T-helper 17 cell (primary cell): Measurements from ENCODE around the gene OPTC. TPM values are rescaled to one million over a fixed set of nuclear protein-coding genes. Genes with fewer than 3 reads are reported as not detected.
"Not testable (repeated sequence)": the region's sequence is repeated elsewhere in the genome, so short reads cannot be mapped to it uniquely, and the experiment has no call there.

Experiments
- ATAC-seq: fragments of 150-1000 bp; cut with Tn5 transposase; 2 replicates; pipeline ENCODE4 v1.10.0; 2021; ENCODE audit warnings: mild to moderate bottlenecking, moderate library complexity
- DNase-seq, 3 donors: peaks; one replicate each; pipeline versions ENCODE4 v3.0.0 to v3.0.0-alpha.2; 2020 to 2021
- H3K9me3 ChIP-seq: one replicate; pipeline ENCODE4 v1.7.0; 2013; ENCODE audit warnings: low read length, mild to moderate bottlenecking; ENCODE audit not compliant: control insufficient read depth, poor library complexity, severe bottlenecking
- H3K27ac Mint-ChIP-seq: one replicate; pipeline ENCODE4 v1.8.0; 2022; ENCODE audit warnings: mild to moderate bottlenecking, moderate library complexity, mixed read lengths
- H3K27me3 Mint-ChIP-seq: one replicate; pipeline ENCODE4 v1.8.0; 2022; ENCODE audit warnings: mixed read lengths
- H3K36me3 Mint-ChIP-seq: one replicate; pipeline ENCODE4 v1.8.0; 2022; ENCODE audit warnings: low read depth, mixed read lengths
- H3K4me1 Mint-ChIP-seq: one replicate; pipeline ENCODE4 v1.8.0; 2022; ENCODE audit warnings: mild to moderate bottlenecking, mixed read lengths
- H3K4me3 Mint-ChIP-seq: one replicate; pipeline ENCODE4 v1.8.0; 2022; ENCODE audit warnings: mild to moderate bottlenecking, moderate library complexity, mixed read lengths
- total RNA-seq, 4 donors: library from RNA in 2 of 4; stranded (reverse) in 2 of 4; gene quantifications; one replicate each; pipeline ENCODE4 v1.2.3 and lab custom pipeline; 2022 to 2026

Gene OPTC
- total RNA-seq, 2 donors from 2014 or later, result not detected

DNA sequence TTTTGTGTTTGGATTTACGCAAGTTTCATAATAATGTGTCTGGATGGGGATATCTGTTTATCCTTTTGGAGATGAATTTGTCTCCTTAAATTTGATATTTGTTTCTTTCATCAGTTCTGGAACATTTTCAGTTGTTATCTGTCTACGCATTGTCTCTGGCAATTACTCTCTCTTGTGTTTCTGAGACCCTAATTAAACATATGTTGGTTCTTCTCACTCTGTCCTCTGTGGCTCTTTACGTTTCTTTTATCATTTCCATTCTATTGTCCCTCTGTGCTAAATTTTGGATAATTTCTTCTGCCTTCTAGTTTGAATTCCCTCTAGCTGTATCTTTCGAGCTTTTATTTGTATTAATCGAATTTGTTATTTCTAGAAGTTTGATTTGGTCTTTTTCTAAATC lies 35.9 kb upstream of the OPTC start:
- Mint-ChIP-seq H3K27me3 (peaks cover 82% of the 10 kb centered on the region), H3K36me3 (peaks cover 5% of the 10 kb centered on the region), H3K4me3 (no peak overlapping the region), H3K4me1 (peaks cover 3% of the 10 kb centered on the region), H3K27ac (no peak overlapping the region)
- DNase-seq, result no peak
- no peaks in the 10 kb centered on the region for H3K9me3 ChIP-seq
- no peak for ATAC-seq

DNA sequence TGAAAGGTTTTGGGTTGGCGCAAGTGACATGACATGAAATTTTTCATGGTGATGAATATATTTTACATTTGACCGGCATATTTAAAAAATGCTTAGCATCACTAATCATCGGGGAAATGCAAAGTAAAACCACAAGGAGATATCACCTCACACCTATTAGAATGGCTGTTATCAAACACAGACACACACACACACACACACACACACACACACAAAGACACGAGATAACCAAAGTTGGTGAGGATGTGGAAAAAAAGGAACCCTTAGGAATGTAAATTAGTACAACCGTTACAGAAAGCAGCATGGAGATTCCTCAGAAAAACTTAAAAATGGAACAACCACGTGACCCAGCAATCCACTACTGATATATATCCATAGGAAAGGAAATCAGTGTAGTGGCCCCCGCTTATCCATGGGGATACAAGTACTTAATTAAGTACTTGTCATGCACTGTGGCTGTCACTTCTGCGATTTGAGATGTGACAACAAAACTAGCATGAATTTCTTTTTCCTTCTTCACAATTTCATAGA lies 34.2 kb upstream of the OPTC start:
- ATAC-seq (no peak), DNase-seq (no peak)
- Mint-ChIP-seq H3K27ac (no peak overlapping the region), H3K4me3 (no peak overlapping the region), H3K4me1 (peaks cover 3% of the 10 kb centered on the region), H3K36me3 (peaks cover 5% of the 10 kb centered on the region), H3K27me3 (peaks cover 79% of the 10 kb centered on the region)
- no peaks in the 10 kb centered on the region for H3K9me3 ChIP-seq

DNA sequence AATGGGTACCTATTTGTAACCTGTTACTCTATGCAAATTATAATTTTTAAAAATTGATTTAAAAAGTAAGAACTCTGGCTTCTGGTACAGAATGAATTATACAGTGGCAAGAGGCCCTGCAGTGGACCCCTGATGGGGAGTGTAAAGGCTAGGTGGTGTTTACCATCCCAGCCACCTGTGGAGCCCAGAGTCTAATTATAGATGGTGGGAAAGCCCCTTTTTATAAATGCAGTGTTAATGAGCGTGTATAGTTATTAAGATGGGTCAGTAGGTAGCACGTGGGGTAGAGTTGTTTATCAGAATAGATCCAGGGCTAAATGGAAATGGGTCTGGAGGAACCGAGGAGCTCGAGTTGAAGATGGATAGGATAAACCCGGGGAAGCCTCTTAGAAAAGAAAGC lies 32.2 kb upstream of the OPTC start:
- ATAC-seq, result no peak
- no peak overlapping the region for H3K4me3 Mint-ChIP-seq
- H3K27me3 Mint-ChIP-seq, result peaks cover 75% of the 10 kb centered on the region
- peaks cover 3% of the 10 kb centered on the region for H3K36me3 Mint-ChIP-seq
- DNase-seq, result no peak
- H3K27ac Mint-ChIP-seq, result no peak overlapping the region
- peaks cover 3% of the 10 kb centered on the region for H3K4me1 Mint-ChIP-seq
- H3K9me3 ChIP-seq, result no peaks in the 10 kb centered on the region

DNA sequence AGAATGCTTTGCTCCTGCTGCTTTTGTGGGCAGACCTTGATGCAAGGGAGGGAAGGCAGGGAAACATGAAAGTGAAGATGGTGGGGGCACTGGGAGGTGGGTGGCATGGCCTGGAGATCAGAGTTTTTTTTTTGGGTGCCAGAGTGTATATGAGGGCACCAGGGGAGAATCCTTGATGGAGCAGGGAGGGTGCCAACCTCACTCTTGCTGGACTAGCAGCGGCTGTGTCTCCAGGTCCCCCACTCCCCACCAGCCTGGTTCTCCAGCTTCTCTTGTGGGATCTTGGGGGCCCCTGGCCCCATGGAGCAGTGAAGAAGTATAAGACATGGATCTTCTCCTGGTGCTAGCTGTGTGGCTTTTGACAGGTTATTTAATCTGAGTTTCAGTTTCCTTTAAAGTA lies 31.8 kb upstream of the OPTC start:
- ATAC-seq (no peak), DNase-seq (no peak)
- H3K9me3 ChIP-seq, result no peaks in the 10 kb centered on the region
- H3K36me3 Mint-ChIP-seq, result peaks cover 3% of the 10 kb centered on the region
- peaks cover 3% of the 10 kb centered on the region for H3K4me1 Mint-ChIP-seq
- no peak overlapping the region for H3K4me3 Mint-ChIP-seq
- H3K27ac Mint-ChIP-seq, result no peak overlapping the region
- H3K27me3 Mint-ChIP-seq, result peaks cover 75% of the 10 kb centered on the region

DNA sequence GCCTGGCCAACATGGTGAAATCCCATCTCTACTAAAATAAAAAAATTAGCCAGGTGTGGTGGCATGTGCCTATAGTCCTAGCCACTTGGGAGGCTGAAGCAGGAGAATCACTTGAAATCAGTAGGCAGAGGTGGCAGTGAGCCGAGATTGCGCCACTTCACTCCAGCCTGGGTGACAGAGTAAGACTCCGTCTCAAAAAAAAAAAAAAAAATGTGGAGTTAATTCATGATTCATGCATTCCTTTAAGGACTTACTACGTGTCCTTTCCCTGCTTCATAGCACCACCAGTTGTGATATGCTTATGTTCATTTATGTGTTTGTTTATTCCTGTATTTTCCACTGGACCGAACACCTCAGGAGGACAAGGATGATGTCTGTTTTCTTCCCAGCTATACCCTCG lies 31.1 kb upstream of the OPTC start:
- Mint-ChIP-seq H3K27ac (no peak overlapping the region), H3K36me3 (peaks cover 3% of the 10 kb centered on the region), H3K27me3 (peaks cover 77% of the 10 kb centered on the region), H3K4me3 (no peak overlapping the region), H3K4me1 (peaks cover 3% of the 10 kb centered on the region)
- ATAC-seq (no peak), DNase-seq (no peak)
- H3K9me3 ChIP-seq, result no peaks in the 10 kb centered on the region

DNA sequence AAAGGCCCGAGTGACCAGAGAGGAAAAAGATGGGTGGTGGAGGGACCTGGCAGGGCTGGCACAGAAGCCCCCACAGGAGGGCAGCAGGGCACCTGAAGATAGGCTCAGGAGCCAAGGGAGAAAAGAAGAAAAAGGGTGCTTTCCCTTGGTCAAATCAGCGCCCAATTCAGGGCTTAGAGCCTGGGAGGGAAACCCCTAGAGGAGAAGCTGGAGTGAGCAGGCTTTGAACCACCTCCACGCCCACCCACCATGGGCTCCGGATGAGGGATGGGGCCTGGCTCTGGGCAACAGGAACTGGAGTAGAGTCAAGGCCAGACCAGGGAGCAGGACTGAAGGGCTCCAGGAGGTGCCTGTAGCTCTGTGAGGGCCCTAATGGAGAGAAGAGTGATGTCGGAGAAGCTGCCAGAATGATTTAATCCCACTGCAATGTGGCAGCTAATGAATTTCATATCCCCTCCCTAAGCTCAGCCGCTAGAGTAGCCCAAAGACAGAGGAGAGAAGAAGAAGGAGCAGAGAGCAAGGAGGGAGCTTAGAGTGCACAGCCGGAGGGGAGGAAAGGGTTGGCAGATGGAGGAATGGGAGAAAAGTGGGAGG lies 30.4 kb upstream of the OPTC start:
- Mint-ChIP-seq H3K27ac (no peak overlapping the region), H3K36me3 (peaks cover 3% of the 10 kb centered on the region), H3K4me1 (peaks cover 3% of the 10 kb centered on the region), H3K27me3 (peaks cover 80% of the 10 kb centered on the region), H3K4me3 (no peak overlapping the region)
- no peak for ATAC-seq
- DNase-seq, result no peak
- H3K9me3 ChIP-seq, result no peaks in the 10 kb centered on the region

GRCh38 chr1:203464226-203464625 lies 29.7 kb upstream of the OPTC start:
- peaks cover 80% of the 10 kb centered on the region for H3K27me3 Mint-ChIP-seq
- H3K27ac Mint-ChIP-seq, result no peak overlapping the region
- no peaks in the 10 kb centered on the region for H3K9me3 ChIP-seq
- DNase-seq (no peak), ATAC-seq (no peak)
- H3K4me1 Mint-ChIP-seq, result peaks cover 3% of the 10 kb centered on the region
- H3K36me3 Mint-ChIP-seq, result peaks cover 3% of the 10 kb centered on the region
- H3K4me3 Mint-ChIP-seq, result no peak overlapping the region

DNA sequence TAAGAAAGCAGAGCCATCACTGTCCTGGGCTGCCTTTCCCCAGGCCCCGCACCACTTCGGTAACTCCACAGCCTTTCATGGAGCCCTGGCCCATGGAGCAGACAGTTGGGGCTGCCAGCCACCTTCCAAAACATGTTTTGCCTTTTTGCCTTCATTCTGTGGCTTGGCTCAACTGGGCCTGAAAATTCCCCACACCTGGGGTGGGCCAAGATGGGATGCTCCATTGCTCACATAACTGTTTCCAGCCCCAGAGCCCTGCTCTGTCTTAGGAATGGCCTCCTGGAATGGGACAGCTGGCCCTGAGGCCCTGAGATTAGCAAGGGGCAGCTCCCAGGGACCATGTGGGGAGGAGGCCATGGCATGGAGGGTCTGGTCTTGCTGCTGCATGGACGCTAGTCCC lies 29.2 kb upstream of the OPTC start:
- no peak for DNase-seq
- Mint-ChIP-seq H3K27ac (no peak overlapping the region), H3K36me3 (peaks cover 3% of the 10 kb centered on the region), H3K27me3 (peaks cover 80% of the 10 kb centered on the region), H3K4me3 (no peak overlapping the region), H3K4me1 (peaks cover 3% of the 10 kb centered on the region)
- no peak for ATAC-seq
- no peaks in the 10 kb centered on the region for H3K9me3 ChIP-seq

- no peak for ATAC-seq
- Mint-ChIP-seq H3K27me3 (peaks cover 81% of the 10 kb centered on the region), H3K4me1 (peaks cover 3% of the 10 kb centered on the region), H3K36me3 (peaks cover 3% of the 10 kb centered on the region), H3K27ac (no peak overlapping the region), H3K4me3 (no peak overlapping the region)
- no peak for DNase-seq
- H3K9me3 ChIP-seq, result no peaks in the 10 kb centered on the region
Observed at GRCh38 chr1:203465146-203465798, 28.7 kb upstream of the OPTC start.

GRCh38 chr1:203465948-203466347 lies 28.0 kb upstream of the OPTC start:
- H3K27me3 Mint-ChIP-seq, result peaks cover 80% of the 10 kb centered on the region
- H3K4me3 Mint-ChIP-seq, result no peak overlapping the region
- no peaks in the 10 kb centered on the region for H3K9me3 ChIP-seq
- ATAC-seq (no peak), DNase-seq (no peak)
- peaks cover 3% of the 10 kb centered on the region for H3K4me1 Mint-ChIP-seq
- peaks cover 3% of the 10 kb centered on the region for H3K36me3 Mint-ChIP-seq
- no peak overlapping the region for H3K27ac Mint-ChIP-seq

DNA sequence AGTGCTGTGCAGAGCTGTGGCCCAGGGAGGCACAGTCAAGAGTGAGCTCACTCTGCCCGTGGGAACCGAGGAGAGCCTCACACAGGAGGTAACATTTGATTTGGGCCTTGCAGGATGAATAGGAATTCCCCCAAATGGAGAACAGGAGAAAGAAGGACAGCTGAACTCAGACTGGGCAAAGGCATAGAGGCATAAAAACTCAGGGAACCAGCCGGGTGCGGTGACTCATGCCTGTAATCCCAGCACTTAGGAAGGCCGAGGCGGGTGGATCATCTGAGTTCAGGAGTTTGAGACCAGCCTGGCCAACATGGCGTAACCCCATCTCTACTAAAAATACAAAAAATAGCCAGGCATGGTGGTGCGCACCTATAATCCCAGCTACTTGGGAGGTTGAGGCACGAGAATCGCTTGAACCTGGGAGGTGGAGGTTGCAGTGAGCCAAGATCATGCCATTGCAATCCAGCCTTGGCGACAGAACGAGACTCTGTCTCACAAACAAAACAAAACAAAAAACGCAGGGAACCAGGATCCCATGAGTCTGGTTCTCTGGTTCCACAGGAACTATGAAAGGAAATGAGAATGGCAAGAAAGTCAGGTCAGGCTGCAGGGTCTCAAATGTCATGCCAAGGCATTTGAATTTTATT lies 26.9 kb upstream of the OPTC start:
- not testable (repeated sequence) for DNase-seq, H3K4me3 Mint-ChIP-seq, H3K36me3 Mint-ChIP-seq, H3K4me1 Mint-ChIP-seq, H3K27ac Mint-ChIP-seq, ATAC-seq, H3K9me3 ChIP-seq
- H3K27me3 Mint-ChIP-seq, result peaks cover 72% of the 10 kb centered on the region

DNA sequence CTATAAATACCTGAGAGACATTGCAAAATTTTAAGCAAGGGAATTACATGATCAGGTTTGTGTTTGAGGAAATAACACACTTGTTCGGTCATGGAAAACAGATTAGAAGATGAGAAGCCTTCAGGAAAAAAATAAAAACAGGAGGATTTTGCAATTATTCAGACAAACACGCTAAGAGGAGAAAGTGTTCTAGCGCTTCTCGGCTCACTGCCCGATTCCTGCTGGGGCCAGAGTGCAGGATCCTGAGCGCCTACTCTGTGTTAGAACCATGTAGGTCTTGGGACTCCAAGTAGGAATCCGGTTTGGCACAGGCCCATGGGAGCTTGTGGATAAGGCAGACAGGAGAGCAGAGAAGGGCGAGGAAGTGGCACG lies 26.4 kb upstream of the OPTC start:
- DNase-seq (no peak), ATAC-seq (no peak)
- Mint-ChIP-seq H3K4me3 (no peak overlapping the region), H3K27ac (no peak overlapping the region), H3K27me3 (peaks cover 72% of the 10 kb centered on the region), H3K4me1 (no peaks in the 10 kb centered on the region), H3K36me3 (no peaks in the 10 kb centered on the region)
- H3K9me3 ChIP-seq, result no peaks in the 10 kb centered on the region

GRCh38 chr1:203468326-203468725 lies 25.6 kb upstream of the OPTC start:
- no peaks in the 10 kb centered on the region for H3K4me1 Mint-ChIP-seq
- H3K27ac Mint-ChIP-seq, result no peak overlapping the region
- peaks cover 69% of the 10 kb centered on the region for H3K27me3 Mint-ChIP-seq
- no peak for ATAC-seq
- H3K9me3 ChIP-seq, result no peaks in the 10 kb centered on the region
- no peak overlapping the region for H3K4me3 Mint-ChIP-seq
- no peaks in the 10 kb centered on the region for H3K36me3 Mint-ChIP-seq
- no peak for DNase-seq

GRCh38 chr1:203470240-203470639 lies 23.7 kb upstream of the OPTC start:
- H3K27ac Mint-ChIP-seq, result no peak overlapping the region
- H3K9me3 ChIP-seq, result no peaks in the 10 kb centered on the region
- H3K4me3 Mint-ChIP-seq, result no peak overlapping the region
- H3K27me3 Mint-ChIP-seq, result peaks cover 74% of the 10 kb centered on the region
- DNase-seq (no peak), ATAC-seq (no peak)
- H3K36me3 Mint-ChIP-seq, result no peaks in the 10 kb centered on the region
- H3K4me1 Mint-ChIP-seq, result no peaks in the 10 kb centered on the region
